Kidney (tissue), 14 donors: ENCODE results near the gene TCIRG1. TPM values are rescaled to one million over a fixed set of nuclear protein-coding genes. Genes with fewer than 3 reads are reported as not detected.

Experiments
- DNase-seq, 5 donors: peaks; one replicate each; pipeline ENCODE4 v3.0.0-alpha.2; 2013 to 2020
- FAIRE-seq: peaks from 2 replicates; lab custom pipeline; 2012; peaks lifted over from hg19 to GRCh38; lab: Jason Lieb, UNC
- H3K27ac ChIP-seq, 2 donors: one replicate each; pipeline ENCODE4 v1.7.0; 2013; ENCODE audit warnings: low read depth in 2 of 2, low read length in 2 of 2, inconsistent platforms in 1 of 2
- H3K27me3 ChIP-seq: one replicate; pipeline ENCODE4 v1.7.1; 2013; ENCODE audit warnings: low read length, inconsistent platforms; ENCODE audit not compliant: control insufficient read depth, insufficient read depth
- H3K36me3 ChIP-seq, 3 donors: one replicate each; pipeline versions ENCODE4 v1.7.0 to v1.7.1; 2013; ENCODE audit warnings: low read length in 3 of 3, control low read depth in 1 of 3, inconsistent platforms in 1 of 3; ENCODE audit not compliant: insufficient read depth in 3 of 3, control insufficient read depth in 2 of 3
- H3K4me1 ChIP-seq, 3 donors: one replicate each; pipeline versions ENCODE4 v1.7.0 to v1.7.1; 2013; ENCODE audit warnings: low read length in 3 of 3, inconsistent platforms in 1 of 3, low read depth in 1 of 3; ENCODE audit not compliant: control insufficient read depth in 2 of 3, insufficient read depth in 2 of 3
- H3K4me3 ChIP-seq, 3 donors: one replicate each; pipeline versions ENCODE4 v1.7.0 to v1.8.1; 2013; ENCODE audit warnings: low read length in 3 of 3, control low read depth in 1 of 3, inconsistent platforms in 1 of 3
- H3K9ac ChIP-seq, 3 donors: one replicate each; pipeline versions ENCODE4 v1.7.0 to v1.7.1; 2013; ENCODE audit warnings: low read length in 3 of 3, control low read depth in 1 of 3, inconsistent platforms in 1 of 3
- H3K9me3 ChIP-seq, 3 donors: one replicate each; pipeline versions ENCODE4 v1.7.0 to v1.7.1; 2013; ENCODE audit warnings: low read length in 3 of 3, control low read depth in 1 of 3, inconsistent platforms in 1 of 3; ENCODE audit not compliant: control insufficient read depth in 2 of 3, insufficient read depth in 1 of 3
- intact Hi-C: fragments of 100-400 bp; cut with DNase I; formaldehyde crosslinking; loops from one replicate; pipeline ENCODE4 v1.11.1; 2022
- polyA plus RNA-seq: library from polyadenylated mRNA; stranded (reverse); fragments of 350-450 nt; fragmentation: Illumina TruSeq; extraction: RNeasy Lipid Tissue Mini Kit (QIAGEN cat#74804); gene quantifications from one replicate; pipeline ENCODE4 v1.2.3, GENCODE V29; 2014; ENCODE audit warnings: low read depth, low replicate concordance; ENCODE audit not compliant: insufficient read depth
- total RNA-seq: library from RNA; stranded (reverse); fragmentation: NEBNext Ultra II Directional; extraction: Animal tissue kit (Norgen Biotek cat#: 25700); gene quantifications from one replicate; pipeline ENCODE4 v1.2.1, GENCODE V29; 2021
- TF ChIP-seq, protein P1 (sequence below): IDR thresholded peaks from 3 replicates; pipeline ENCODE4 v1.5.1; 2012; ENCODE audit warnings: mild to moderate bottlenecking, moderate library complexity, borderline replicate concordance; ENCODE audit not compliant: insufficient read depth; ENCODE audit errors: extremely low read depth
- donor health status: control.
- donor health status: control.
- donor health status: control.
- donor health status: control.
- donor health status: control.
- donor health status: DM: yes; HTN: yes; CAD: no.
- donor health status: Normal renal cell carcinoma (clear cell type).

The TCIRG1 gene
- total and polyA plus RNA-seq, 2 donors from 2014 or later, result 36.3 to 97.1 TPM

DNA sequence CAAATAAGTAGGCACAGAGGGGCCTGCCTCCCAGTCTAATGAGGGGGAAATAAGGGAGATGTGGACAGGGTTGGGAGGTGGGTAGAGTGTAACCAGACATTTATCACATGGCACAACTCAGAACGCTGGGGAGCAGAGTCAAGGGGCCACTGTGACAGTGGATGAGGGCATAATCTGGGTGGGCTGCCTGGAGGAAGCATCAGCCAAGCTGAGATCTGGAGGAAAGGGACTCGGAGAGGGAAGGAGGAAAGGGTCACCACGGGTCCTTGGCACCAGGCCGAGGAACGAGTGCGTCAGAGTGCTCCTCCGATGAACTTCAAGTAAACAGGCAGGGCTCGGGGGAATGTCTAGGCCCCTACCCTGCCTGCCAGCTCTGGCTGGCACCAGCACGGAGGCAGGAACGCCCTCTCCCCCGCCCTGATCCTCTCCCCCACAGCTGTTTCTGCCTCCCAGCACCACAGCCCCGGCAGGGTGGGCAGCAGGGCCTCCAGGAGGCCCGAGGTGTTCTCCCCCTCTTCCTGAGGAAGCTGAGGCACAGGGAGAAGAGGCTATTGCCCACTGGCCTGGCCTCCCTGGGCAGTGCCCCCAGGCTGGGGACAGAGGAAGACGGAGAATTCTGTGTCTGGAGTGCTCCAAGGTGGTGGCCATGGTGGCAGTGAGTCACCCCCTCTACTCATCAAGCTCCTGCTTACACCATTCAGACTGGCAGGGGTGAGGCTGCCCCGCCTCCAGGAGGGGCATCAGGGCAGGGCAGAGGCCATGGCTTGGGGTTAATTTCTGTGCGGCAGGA, 24.5 kb upstream of the TCIRG1 start:
- no peaks in the 10 kb centered on the region for H3K9me3 ChIP-seq
- no peaks in the 10 kb centered on the region for H3K27me3 ChIP-seq
- FAIRE-seq (no peak), DNase-seq (peak in 2 of 5 donors; percentile 67 to 94)
- peaks cover 0 to 38% (median 18%) of the 10 kb centered on the region in 3 donors for H3K4me1 ChIP-seq
- no peaks in the 10 kb centered on the region for H3K36me3 ChIP-seq
- H3K27ac ChIP-seq, result peak overlapping the region; percentile 58 to 87
- peak overlapping the region in 1 of 3 donors; percentile 31 for H3K9ac ChIP-seq
- intact Hi-C loops, result no loop called here
- TF ChIP-seq, protein P1, sequence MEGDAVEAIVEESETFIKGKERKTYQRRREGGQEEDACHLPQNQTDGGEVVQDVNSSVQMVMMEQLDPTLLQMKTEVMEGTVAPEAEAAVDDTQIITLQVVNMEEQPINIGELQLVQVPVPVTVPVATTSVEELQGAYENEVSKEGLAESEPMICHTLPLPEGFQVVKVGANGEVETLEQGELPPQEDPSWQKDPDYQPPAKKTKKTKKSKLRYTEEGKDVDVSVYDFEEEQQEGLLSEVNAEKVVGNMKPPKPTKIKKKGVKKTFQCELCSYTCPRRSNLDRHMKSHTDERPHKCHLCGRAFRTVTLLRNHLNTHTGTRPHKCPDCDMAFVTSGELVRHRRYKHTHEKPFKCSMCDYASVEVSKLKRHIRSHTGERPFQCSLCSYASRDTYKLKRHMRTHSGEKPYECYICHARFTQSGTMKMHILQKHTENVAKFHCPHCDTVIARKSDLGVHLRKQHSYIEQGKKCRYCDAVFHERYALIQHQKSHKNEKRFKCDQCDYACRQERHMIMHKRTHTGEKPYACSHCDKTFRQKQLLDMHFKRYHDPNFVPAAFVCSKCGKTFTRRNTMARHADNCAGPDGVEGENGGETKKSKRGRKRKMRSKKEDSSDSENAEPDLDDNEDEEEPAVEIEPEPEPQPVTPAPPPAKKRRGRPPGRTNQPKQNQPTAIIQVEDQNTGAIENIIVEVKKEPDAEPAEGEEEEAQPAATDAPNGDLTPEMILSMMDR, result no peak
- no peak overlapping the region for H3K4me3 ChIP-seq

GRCh38 chr11:68014947-68015447, 23.8 kb upstream of the TCIRG1 start:
- TF ChIP-seq, protein P1, result no peak
- H3K36me3 ChIP-seq, result no peaks in the 10 kb centered on the region
- intact Hi-C loops, result no loop called here
- no peak for DNase-seq
- H3K27ac ChIP-seq, result peak overlapping the region in 1 of 2 donors; percentile 33
- no peaks in the 10 kb centered on the region for H3K27me3 ChIP-seq
- H3K9ac ChIP-seq, result no peak overlapping the region
- H3K9me3 ChIP-seq, result no peaks in the 10 kb centered on the region
- no peak overlapping the region for H3K4me3 ChIP-seq
- H3K4me1 ChIP-seq, result peaks cover 0 to 38% (median 18%) of the 10 kb centered on the region in 3 donors
- no peak for FAIRE-seq

GRCh38 chr11:68015467-68015866, 23.4 kb upstream of the TCIRG1 start:
- Histone ChIP-seq H3K27me3 (no peaks in the 10 kb centered on the region), H3K27ac (no peak overlapping the region), H3K4me3 (no peak overlapping the region), H3K36me3 (no peaks in the 10 kb centered on the region), H3K9me3 (no peaks in the 10 kb centered on the region), H3K4me1 (peaks cover 0 to 35% (median 18%) of the 10 kb centered on the region in 3 donors), H3K9ac (no peak overlapping the region)
- DNase-seq, result no peak
- FAIRE-seq, result no peak
- TF ChIP-seq, protein P1, result no peak
- intact Hi-C loops, result no loop called here
